ENCODE measurements around the gene OST4.
"Not testable (repeated sequence)": the region's sequence is repeated elsewhere in the genome, so short reads cannot be mapped to it uniquely, and the experiment has no call there.

Gene OST4

DNA sequence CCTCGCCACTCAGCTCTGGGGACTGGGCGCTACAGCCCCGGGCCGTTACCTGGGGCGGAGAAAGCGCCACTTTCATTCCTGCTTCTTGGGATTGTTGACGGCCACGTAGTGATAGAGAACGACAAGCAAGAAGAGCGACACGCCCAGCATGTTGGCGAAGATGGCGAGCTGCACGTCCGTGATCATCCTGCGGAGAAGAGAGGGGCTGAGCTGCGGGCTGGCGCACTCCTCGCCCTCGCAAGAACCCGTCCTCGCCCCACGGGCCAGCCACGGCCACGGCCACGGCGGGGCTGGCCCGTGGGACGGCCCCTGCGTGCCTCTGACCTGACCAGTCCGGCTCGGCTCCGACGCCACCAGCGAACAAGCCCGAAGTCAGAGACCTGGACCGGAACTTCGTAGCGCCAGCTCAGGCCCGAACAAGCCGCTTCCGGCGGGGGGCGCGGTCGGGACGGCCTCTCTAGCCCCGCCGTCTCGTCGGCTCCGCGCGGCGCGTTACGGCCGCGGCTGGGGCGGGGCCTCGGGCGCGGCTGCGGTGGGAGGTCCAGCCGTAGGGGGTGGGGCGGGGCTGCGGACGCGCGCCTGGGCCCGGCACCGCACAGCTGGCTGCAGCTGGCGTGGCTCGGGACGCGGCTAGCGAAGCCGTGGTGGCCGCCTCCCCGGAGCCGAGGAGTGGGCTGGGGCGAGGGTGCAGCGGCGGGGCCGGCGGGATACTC is at the start of gene OST4:
OST4 (minus strand) TSS at position 378 of the 713 bp plus-strand sequence.
- DNase-seq = peak; percentile 68

DNA sequence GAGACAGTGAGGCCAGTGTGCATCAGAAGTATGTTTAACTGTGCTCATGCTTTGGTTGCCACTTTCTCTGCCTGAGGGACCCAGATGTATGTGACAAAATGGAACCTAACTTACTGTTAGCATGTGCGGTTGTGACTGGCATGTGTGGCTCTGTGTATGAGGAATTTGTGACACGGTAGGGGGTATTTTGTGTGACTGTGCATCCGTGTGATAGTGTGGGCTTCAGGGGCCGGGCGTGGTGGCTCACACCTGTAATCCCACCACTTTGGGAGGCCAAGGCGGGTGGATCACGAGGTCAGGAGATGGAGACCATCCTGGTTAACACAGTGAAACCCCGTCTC is 47.8 kb upstream of the OST4 start:
- not testable (repeated sequence) for DNase-seq

DNA sequence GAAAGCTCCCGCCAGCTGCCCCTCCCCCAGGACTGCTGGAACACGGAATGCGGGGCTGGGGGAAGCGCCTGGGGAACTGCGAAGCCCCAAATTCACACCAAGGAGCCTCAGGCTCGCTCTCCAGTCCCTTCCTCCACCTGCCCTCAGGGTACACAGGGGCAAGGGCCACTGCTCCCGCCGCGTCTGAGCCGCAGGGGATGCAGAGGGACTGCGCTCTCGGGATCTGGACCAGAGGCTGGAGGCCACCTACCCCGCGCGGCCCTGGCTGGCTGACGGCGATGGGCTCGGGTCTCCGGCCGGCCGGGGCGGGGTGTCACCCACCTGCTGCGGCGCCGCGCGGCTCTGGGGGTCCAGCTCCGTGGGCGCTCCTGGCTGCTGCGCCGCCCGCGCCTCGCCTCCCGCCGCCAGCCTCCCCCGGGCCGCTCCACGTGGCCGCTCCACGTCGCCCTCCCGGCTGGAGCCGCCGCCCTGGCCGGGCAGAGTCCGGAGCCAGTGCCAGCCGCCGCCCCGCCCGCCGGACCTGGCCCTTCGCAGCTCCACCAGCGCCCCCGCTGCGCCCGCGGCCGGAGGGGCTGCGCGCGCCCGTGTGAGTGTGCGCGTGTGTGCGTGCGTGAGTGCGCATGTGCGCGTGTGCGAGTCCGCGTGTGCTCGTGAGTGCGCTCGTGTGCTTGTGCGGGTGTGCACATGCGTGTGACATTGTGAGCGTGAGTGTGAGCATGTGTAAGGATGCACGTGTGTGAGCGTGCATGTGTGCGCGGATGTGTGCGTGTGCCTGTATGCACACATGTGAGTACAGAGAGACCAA is 47.3 kb upstream of the OST4 start, which contains the start of gene CGREF1:
CGREF1 (minus strand) TSS at position 604 of the 805 bp plus-strand sequence. CDS start 14,762 bp downstream, outside the sequence.
- DNase-seq = no peak

DNA sequence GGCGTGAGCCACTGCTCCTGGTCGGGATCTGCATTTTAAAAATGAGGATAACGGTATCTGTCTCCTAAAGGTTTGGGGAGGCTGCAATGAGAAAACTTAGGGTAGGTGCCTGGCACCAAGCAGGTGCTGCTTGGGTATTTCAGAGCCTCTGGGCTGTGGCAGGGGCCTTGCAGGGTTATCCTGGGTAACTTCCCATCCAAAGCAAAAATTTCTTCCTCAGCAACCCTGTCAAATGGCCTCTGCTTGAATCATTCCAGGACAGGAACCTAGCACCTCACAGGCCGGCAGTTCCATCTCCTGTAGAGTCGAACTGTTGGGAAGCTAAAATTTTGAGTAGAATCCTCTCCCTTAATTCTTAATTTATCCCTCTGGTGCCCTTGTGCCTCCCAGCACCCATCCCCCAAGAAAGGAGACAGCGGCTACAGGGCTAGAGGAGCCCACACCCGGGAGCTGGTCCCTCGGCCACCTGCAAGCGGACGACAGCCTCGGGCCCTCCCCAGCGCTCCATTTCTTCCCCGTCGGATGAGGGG is 46.6 kb upstream of the OST4 start:
- DNase-seq = no peak

DNA sequence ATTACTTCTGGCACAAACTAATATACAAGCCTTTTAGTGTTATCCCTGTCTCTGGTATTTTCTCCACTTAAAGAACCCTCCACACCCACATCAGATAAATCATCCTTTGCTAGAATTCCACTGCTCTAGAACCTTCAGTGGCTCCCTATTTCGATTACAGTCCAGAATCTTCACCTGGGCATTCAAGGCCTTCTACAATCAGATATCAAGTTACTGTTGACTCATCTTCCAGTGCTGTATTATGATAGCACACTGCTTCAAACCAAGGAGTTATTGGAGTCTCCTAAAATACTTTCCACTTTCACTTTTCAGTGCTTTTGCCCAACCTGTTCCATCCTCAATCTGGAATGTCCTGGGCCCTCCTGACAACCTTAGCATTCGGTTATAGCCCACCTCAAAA is 44.1 kb upstream of the OST4 start:
- no peak for DNase-seq

DNA sequence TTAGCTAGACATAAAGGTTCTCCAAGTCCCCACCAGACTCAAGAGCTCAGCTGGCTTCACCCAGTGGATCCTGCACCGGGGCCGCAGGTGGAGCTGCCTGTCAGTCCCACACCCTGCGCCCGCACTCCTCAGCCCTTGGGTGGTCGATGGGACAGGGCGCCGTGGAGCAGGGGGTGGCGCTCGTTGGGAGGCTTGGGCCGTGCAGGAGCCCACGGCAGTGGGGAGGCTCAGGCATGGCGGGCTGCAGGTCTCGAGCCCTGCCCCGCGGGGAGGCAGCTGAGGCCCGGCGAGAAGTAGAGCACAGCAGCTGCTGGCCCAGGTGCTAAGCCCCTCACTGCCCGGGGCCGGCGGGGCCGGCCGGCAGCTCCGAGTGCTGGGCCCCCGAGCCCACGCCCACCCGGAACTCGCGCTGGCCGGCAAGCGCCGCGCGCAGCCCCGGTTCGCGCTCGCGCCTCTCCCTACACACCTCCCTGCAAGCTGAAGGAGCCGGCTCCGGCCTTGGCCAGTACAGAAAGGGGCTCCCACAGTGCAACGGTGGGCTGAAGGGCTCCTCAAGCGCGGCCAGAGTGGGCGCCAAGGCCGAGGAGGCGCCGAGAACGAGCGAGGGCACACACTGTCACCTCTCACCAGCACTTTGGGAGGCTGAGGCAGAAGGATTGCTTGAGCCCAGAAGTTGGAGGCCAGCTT is 40.1 kb upstream of the OST4 start:
- not testable (repeated sequence) for DNase-seq

DNA sequence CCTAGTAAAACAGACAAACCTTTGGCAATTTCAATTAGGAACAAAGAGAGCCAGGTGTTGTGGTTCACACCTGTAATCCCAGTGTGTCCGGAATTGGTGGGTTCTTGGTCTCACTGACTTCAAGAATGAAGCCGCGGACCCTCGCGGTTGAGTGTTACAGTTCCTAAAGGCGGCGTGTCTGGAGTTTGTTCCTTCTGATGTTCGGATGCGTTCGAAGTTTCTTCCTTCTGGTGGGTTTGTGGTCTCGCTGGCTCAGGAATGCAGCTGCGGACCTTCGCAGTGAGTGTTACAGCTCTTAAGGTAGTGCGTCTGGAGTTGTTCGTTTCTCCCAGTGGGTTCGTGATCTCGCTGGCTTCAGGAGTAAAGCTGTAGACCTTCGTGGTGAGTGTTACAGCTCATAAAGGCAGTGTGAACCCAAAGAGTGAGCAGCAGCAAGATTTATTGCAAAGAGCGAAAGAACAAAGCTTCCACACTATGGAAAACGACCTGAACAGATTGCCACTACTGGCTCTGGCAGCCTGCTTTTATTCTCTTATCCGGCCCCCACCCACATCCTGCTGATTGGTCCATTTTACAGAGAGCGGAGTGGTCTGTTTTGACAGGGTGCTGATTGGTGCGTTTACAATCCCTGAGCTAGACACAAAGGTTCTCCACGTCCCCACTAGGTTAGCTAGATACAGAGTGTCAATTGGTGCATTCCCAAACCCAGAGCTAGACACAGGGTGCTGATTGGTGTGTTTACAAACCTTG is 39.3 kb upstream of the OST4 start:
- not testable (repeated sequence) for DNase-seq

DNA sequence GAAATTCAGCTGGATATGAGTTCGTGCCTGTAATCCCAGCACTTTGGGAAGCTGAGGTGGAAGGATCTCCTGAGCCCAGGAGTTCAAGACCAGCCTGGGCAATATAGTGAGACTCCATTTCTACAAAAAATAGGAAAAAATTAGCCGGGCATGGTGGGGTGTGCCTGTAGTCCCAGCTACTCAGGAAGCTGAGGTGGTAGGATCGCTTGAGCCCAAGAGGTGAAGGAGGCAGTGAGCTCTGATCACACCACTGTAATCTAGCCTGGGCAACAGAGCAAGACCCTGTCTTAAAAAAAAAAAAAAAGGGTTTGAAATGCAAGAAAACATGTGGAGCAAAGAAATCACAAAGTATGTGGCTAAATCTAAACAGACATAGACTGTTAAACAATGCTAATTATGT is 37.6 kb upstream of the OST4 start:
- no peak for DNase-seq

DNA sequence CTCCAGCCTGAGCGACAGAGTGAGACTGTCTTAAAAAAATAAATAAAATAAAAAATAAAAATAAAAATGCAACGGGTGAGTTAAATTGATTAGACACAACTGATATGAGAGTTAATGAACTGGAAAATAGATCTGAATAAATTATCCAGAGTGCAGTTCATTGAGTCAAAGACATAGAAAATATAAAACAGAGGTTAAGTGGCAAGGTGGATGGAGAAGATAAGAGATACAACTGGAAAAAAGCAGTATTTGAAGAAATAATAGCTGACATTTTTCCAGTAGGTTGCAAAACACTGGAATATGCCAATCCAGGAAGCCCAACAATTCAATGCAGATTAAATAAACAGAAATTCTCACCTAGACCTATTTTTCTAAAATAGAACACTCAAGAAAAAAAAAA is 36.8 kb upstream of the OST4 start:
- DNase-seq = no peak

DNA sequence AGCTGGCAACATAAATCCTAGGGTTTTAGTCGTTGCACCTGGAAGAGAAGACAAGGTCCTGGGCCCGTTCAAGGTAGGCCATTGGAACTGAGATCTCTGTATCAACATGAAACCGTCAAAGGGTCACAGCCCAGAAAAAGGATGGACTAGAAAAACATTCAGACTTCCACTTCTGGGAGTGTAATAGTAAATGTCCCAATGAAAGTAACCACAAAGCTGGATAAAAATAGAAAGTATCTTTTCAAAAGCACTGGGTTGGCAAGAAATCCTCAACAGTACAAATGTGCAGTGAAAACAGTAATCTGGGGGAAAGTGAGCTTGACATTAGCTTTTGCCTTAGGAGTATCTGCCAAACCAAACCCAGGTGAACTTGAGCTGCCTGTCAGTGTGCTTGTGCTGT is 34.5 kb upstream of the OST4 start:
- no peak for DNase-seq

DNA sequence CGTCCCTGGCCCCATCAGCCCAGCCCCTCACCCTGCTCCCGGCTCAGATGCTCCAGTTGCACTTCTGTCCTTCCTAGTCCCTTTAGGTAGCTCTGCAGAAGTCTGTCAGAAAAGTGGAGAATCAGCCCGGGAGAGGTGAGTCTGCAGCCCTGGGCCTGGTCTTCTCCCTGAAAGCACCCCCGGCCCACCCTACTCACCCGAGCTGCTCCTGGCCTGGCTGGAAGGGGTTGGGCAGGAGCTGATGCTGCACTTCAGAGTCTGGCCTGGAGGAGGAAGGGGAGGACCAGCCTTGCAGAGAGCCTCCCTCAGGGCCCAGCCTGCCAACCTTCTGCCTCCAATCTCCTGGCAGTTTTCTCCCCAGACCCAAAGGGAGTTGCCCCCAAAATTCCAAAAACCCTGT is 30.9 kb upstream of the OST4 start:
- DNase-seq = no peak

DNA sequence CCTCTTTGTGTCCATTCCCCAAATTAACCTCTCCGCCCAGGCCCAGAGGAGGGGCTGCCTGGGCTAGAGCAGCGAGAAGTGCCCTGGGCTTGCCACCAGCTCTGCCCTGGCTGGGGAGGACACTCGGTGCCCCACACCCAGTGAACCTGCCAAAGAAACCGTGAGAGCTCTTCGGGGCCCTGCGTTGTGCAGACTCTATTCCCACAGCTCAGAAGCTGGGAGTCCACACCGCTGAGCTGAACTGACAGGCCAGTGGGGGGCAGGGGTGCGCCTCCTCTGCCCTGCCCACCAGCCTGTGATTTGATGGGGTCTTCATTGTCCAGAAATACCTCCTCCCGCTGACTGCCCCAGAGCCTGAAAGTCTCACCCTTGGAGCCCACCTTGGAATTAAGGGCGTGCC is 28.6 kb upstream of the OST4 start:
- DNase-seq = no peak

DNA sequence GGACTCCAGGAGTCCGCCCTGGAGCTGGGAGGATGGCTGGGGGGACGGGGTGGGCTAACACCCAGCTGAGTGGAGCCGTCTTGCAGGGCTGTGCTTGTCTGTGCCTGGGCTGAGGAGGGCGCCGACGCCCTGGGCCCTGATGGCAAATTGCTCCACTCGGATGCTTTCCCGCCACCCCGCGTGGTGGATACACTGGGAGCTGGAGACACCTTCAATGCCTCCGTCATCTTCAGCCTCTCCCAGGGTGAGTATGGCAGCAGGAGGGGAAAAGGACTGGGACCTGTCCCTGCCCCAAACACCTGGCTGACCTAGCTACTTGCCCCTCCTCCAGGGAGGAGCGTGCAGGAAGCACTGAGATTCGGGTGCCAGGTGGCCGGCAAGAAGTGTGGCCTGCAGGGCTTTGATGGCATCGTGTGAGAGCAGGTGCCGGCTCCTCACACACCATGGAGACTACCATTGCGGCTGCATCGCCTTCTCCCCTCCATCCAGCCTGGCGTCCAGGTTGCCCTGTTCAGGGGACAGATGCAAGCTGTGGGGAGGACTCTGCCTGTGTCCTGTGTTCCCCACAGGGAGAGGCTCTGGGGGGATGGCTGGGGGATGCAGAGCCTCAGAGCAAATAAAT is 28.0 kb upstream of the OST4 start:
- DNase-seq = no peak

DNA sequence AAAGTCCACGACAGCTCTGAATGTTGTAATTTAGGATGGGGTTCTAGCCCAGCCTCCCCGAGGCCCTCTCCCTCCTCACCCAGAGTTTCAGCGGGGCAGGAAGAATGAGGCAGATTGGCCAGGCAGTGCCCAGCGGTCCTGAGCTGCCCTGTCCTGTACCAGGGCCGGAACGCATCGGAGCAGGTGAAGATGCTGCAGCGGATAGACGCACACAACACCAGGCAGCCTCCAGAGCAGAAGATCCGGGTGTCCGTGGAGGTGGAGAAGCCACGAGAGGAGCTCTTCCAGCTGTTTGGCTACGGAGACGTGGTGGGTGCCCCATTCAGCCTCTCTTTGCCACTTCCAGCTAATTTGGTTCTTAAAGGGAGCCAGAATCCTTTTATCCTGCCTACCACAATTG is 25.9 kb upstream of the OST4 start:
- DNase-seq = no peak

DNA sequence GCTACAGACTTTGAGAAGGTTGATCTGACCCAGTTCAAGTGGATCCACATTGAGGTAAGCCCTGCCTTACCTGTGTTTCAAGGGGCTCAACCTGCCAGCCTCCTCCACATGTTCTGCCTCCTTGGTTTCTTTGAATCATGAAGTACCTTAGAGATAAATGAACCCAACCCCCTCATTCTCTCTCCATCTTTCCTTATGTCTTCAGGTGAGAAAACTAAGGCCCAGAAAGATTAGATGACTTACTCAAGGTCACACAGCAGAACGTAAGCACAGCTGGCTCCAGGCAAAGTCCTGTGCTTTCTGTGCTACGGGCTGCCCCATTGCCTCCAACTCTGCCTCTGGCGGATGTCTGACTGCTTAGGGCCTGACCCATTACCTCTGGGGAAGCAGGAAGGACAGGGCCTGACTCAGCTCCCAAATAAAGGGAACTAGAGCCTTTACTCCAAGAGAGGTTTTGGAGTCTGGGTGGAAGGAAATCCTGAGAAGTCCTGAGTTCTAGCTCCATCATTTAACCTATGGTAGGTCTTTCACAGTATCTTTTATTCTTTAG is 25.4 kb upstream of the OST4 start:
- no peak for DNase-seq

DNA sequence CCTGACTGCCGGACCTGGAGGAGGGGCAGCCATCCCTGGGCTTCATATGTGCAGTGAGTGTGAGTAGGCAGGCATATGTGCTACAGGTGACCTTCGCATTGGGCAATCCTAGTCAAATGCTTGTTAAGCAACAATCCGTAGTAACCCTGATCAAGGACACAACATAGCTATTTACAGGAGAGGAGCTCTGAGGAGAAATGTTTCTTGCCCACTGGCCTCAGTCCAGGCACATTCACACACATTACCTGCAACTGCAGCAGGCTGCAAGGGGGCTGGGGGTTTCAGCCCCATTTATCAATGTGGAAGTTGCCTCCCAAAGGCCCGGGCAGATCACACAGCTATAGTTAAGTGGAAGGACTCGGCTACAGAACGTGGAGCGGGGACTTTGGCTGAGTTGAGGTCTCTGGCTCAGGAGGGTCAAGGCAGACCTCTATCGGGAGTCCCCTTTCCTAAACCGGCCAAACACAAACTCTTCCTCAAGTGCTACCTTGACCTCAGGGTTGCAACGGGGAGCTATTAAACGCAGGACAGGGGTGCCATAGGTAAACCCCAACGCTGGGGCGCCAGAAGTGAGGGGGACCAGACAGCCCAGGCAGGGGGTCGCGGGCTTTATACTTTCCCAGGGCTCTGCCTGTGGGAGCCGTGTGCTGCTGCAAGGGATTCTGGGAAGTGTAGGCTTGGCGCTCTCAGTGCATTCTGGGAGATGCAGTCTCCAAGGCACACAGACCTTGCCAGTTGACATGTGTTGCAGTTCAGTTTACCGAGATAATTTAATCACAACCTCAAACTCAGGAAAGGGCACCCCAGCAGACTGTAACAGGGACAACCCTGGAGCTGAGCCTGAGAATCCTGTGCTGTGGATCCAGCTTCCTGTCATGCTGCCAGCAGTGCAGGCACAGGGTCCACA is 24.5 kb upstream of the OST4 start:
- no peak for DNase-seq

DNA sequence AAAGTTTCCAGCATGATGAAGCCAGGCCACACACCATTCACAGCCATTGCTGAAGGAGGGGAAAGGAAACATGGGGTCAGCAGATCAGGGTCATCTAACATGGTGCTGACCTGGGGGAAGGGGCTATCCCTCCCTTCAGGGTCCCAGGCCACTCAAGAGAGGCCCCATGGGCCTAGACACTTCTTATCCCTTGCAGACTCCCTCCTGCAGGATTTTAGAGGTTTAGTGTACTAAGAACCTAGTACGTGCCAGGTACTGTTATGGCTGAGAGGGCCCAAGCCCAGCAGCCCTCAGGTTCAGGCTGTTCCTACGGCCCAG is 23.9 kb upstream of the OST4 start:
- DNase-seq = no peak

DNA sequence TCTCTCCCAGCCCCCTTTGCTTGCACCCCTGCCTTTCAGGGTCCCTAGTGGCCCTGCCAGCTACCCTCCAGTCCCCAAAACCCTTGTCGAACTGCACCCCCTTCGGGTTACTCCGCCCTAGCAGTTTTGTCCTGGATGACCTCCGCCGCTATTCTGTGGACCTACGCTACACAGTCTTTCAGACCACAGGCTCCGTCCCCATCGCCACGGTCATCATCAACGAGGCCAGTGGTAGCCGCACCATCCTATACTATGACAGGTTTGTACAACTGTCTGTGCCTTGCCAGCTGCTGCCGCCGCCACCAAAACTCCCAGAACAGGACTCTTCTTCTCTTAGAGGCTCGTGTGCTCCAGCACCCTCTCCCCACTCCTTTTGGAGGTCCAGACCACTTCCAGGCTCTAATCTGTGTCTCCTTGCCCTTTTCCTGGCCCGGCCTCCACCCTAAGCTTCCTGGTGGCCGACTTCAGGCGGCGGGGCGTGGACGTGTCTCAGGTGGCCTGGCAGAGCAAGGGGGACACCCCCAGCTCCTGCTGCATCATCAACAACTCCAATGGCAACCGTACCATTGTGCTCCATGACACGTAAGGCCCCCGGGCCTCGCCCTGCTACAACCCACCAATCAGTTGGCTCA is 23.0 kb upstream of the OST4 start:
- no peak for DNase-seq

DNA sequence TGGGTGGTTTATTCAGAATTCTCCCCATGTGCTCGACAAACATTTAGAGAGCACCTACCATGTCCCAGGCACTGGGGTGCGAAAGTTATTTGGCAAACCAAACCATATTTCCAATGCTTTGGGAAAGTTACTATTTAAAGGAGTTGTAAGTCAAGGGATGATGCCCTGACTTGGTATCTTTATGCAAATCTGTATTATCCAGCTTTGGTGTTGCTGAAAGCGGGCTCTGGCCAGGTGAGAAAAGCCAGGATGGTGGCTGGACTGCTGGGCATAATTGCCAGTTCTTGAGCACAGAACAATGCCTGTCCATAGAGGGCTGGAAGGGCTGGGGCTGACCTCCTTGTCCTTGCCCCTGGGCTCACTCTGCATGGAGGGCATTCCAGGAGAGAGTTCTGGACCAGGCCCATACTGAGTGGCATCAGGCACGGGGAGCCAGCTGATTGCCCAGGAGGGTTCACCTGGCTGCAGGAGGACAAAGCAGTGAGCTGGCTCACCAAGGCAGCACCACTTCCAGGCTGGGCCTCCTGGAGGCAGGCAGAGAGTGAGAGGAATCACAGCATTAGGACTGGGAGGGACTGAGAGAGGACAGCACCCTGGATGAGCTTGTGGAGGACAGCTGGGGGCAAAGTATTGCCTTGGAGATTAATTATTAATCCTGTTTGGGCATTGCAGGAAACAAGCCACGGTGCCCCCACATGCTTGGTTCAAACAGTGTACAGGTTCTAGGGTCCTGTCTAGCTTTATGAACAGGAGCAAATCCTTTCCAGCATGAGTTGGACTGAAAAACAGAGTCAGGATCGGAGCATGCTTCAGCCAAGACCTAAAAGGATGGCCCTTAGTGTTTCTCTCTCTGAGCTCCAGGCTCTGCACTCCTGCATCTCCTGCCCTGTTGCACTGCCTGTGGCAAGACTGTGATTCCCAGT is 22.2 kb upstream of the OST4 start:
- DNase-seq = no peak

Measured in NCI-H2081 treated with DMSO at 0.1 percent for 48 hours (cell line).